NCI-H345 (cell line): ENCODE measurements around the gene DYRK2.
"Not testable (repeated sequence)": the region's sequence is repeated elsewhere in the genome, so short reads cannot be mapped to it uniquely, and the experiment has no call there.

Experiments used
- DNase-seq: peaks from one replicate; lab custom pipeline; 2025; lab: John Stamatoyannopoulos, UW

Gene DYRK2

GRCh38 chr12:67671419-67671818 is 22.9 kb downstream of the DYRK2 start:
- DNase-seq = no peak

DNA sequence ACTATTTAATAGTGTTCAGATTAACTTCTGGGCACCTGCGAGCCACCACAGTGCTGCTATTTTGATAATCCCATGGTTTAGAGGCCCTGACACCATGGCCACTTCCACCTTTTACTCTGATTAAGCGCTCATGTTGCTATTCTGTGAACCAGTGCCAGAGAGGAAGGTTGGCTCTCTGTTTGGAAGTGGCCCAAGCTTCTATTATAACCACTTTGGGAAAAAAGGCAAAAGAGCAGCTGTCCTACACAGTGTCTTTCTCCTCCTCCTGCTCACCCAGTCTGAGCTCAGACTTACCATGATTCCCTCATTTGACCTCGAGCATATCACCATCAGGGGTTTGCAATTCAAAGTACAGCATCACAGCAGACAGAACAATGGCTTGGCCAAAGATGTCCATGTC is 23.3 kb downstream of the DYRK2 start:
- DNase-seq = no peak

GRCh38 chr12:67672507-67672906 is 24.0 kb downstream of the DYRK2 start:
- DNase-seq = not testable (repeated sequence)

DNA sequence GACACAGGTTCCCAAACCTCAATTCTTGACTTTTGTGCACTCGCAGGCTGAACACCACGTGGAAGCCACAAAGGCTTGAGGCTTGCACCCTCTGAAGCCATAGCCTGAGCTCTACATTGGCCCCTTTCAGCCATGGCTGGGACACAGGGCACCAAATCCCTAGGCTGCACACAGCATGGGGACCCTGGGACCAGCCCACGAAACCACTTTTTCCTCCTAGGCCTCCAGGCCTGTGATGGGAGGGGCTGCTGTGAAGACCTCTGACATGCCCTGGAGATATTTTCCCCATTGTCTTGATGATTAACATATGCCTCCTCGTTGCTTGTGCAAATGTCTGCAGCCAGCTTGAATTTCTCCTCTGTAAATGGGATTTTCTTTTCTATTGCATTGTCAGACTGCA is 25.0 kb downstream of the DYRK2 start:
- DNase-seq = not testable (repeated sequence)

DNA sequence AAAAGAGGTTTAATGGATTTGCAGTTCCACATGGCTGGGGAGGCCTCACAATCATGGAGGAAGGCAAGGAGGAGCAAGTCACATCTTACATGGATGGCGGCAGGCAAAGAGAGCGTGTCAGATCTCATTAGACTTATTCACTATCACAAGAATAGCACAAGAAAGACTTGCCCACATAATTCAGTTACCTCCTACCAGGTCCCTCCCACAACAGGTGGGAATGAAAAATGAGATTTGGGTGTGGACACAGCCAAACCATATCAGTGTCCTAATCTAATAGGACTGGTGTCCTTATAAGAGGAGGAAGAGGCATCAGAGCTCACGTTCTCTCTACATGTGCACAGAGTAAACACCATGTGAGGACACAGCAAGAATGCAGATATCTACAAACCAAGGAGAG is 25.9 kb downstream of the DYRK2 start:
- no peak for DNase-seq

GRCh38 chr12:67676624-67677023 is 28.1 kb downstream of the DYRK2 start:
- no peak for DNase-seq

GRCh38 chr12:67677166-67677565 is 28.6 kb downstream of the DYRK2 start:
- DNase-seq = no peak

DNA sequence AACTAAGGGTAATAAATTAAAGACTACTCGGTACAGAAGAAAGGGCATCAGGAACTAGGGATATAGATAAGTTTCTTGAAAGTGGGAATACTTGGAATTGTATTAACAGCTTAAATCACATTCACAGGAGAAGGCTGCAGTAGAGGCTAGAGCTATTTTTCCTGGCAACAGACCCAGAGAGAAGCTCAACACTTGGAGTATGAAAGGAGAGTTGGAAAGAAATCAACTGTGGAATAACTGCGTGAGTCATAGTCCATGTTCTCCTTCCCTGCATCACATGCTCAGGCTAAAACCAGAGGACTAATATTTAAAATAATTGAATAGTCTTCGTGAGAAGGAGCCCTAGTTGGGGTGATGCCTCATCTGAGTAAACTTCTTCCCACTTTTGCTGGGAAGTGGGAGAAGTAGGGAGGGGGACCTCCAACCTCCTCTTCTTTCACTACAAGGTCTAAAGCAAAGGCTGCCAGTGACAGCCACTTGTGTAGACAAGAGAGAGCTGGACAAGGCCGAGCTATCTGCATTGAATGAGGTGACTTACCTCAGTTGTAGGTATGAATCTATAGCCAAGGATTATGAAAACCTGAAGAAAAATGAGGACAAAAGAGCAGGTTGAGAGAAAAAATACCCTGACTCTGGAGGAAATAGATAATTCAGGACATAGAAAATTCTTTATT is 32.7 kb downstream of the DYRK2 start:
- no peak for DNase-seq

GRCh38 chr12:67681941-67682620 is 33.5 kb downstream of the DYRK2 start:
- no peak for DNase-seq

GRCh38 chr12:67689385-67689784 is 40.8 kb downstream of the DYRK2 start:
- DNase-seq = no peak

DNA sequence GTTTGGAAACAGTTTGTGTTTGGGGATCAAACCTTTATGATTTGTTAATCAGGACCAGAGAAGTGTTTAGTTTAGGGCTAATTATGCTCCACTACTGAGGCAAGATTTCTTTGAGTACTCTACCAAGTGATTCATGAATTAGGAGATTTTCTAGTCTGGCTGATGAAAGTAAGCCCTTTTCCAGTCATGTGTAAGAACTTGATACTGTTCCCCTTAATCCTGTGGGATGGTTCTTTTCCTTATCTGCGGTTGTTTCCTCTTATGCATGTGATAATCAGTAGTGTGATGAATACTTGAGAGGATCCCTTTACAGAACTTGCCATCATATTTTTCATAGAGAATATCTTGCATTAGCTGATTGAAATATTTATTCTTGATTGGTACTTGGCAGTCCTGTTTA is 42.1 kb downstream of the DYRK2 start:
- DNase-seq = no peak

DNA sequence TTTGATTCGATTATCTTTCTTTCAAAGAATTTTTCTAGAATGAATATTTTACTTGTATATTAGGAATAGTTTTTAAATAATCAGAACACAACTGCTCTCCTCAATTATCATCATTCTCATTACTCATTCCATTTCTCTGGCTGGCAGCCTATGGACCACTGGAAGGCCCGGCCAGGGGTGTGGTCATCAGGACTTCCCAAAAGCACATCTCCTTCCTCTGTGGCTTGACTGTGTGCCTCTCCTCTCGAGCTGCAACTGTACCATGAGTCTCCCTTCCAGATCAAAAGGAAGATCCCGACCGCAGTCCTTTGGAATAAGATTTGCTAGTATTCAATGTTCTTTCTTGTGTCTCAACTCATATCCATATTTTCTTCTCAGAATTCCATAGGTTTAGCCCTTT is 42.7 kb downstream of the DYRK2 start:
- no peak for DNase-seq

GRCh38 chr12:67692135-67692534 is 43.6 kb downstream of the DYRK2 start:
- no peak for DNase-seq

GRCh38 chr12:67692966-67693365 is 44.4 kb downstream of the DYRK2 start:
- no peak for DNase-seq

GRCh38 chr12:67693894-67694293 is 45.3 kb downstream of the DYRK2 start:
- no peak for DNase-seq

- DNase-seq = no peak
Observed at GRCh38 chr12:67694306-67694900, 45.9 kb downstream of the DYRK2 start.

- DNase-seq = no peak
Observed at GRCh38 chr12:67695974-67696373, 47.4 kb downstream of the DYRK2 start.

GRCh38 chr12:67697443-67697842 is 48.9 kb downstream of the DYRK2 start:
- no peak for DNase-seq

GRCh38 chr12:67697967-67698366 is 49.4 kb downstream of the DYRK2 start:
- DNase-seq = no peak

GRCh38 chr12:67698672-67699581 is 50.4 kb downstream of the DYRK2 start:
- DNase-seq = no peak

DNA sequence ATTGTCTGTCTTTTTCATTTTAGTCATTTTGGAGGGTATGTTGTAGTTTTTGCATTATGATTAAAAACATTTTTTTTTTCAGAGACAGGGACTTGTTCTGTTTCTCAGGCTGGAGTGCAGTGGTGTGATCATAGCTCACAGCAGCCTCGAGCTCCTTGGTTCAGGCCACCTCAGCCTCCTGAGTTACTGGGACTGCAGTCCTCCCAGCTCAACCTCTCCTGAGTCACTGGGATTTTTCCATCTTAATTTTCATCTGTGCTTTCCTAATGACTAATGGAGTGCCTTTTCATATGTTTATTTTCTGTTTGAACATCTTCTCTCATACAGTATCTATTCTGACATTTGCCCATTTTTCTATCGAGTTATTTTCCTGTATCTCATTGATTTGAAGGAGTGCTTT is 52.6 kb downstream of the DYRK2 start:
- DNase-seq = no peak

- no peak for DNase-seq
Observed at GRCh38 chr12:67702136-67702535, 53.6 kb downstream of the DYRK2 start.
